HG02870 (cell line): ENCODE data around the gene NFIB.

Experiments
- ATAC-seq: cut with Tn5 transposase; IDR thresholded peaks from one replicate; pipeline ENCODE4 v1.9.1; 2021; ENCODE audit warnings: mild to moderate bottlenecking, moderate library complexity; ENCODE audit not compliant: unreplicated experiment

Gene NFIB

DNA sequence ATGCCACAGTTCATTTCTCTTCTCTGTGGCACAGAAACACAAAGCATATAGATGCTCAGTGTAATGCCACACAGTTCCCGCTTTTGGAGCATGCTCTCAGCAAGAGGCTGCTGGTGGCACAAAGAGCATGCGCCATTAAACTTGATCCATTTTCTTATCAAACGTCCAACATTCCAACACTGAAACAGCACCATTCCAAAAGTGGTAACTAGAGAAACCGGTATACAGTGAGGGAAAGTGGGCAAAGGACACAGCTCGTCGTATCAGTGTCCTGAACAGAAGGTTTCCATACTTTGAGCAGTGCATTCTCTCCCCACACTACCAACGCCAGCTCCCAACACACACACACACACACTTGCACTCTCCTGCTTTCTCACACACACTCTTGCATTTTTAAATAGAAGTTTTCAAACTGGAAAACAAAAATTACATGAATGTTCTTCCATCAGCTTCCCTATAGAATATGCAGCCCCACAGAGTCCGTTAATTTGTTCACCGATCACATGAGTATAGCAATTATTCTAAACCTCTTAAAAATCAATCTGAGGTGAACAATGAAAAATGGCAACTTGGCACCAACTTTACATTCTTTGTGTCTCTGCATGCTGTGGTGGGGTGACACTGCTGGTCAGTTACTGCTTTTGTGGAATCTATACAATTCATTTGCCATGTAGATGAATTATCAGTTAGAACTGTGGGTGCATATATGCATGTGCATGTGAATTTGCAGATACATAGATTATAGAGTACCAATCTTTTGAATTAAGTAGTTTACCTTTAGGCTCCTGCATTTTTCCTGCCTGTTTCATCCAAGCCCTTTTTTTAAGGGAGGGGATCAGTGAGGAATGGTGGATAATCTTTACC, 5.7 kb downstream of the NFIB start:
- no peak for ATAC-seq

DNA sequence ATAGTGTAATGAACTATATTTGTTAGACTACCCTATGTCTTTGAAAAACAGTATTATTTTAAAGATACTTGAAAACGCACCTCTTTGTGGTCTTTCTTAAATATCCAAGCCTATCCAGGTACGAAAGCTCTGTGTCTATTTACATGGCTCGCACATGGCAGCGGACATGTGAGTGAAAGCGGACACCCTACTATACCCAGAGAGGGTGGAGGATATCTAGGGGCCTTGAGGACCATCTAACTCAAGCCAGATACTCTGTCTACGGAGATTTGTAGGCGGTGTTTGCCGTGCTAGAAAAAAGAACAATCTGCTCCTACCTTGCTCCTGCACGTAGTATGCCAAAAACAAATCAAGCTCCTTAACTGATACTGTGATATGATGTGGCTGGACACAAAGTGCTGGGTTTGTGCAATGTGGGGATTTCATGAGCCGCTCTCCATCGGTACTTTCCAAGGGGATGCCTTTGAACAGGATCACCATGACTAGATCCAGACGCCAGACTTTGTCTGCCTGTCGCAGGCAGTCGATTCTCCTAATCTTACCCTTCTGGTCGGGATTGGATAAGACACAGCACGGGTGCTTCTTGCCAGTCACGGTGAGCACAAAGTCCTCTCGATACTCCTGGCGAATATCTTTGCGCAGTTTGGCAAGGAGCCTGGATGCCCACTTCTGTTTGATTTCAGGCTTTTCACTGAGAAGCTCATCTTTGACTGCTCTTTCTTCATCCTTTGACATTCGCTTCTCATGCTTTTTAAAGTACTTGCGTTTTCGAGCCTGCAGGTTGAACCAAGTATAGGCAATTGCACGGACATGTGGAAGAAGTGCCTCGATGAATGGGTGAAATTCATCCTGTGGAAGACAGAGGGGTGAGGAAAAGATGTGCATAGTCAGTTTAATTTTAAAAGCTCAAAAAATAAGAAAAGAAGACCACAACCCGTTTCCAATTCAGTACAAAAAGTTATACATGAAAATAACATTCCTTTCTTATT, 7.0 kb downstream of the NFIB start:
- no peak for ATAC-seq

- ATAC-seq: no peak
Measured at GRCh38 chr9:14306188-14306587, 7.8 kb downstream of the NFIB start.

DNA sequence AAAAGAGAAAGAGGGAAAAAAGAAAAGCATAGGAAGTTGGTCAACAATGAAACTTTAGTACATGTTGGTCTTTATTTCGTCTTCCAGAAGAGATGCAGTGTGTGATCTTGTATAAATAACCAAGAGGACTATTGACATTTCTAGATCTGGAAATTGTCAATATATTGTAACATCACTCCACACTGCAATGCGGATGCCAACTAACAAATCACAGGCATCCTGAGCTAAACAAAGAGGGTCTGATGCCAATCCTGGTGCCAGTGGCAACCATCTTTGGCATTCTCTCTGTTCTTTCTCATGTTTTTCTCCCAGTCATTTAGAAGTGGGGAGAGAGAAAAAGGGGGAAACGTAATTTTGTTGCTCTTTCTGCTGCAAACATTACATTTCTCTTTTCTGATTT, 9.7 kb downstream of the NFIB start:
- ATAC-seq: no peak

DNA sequence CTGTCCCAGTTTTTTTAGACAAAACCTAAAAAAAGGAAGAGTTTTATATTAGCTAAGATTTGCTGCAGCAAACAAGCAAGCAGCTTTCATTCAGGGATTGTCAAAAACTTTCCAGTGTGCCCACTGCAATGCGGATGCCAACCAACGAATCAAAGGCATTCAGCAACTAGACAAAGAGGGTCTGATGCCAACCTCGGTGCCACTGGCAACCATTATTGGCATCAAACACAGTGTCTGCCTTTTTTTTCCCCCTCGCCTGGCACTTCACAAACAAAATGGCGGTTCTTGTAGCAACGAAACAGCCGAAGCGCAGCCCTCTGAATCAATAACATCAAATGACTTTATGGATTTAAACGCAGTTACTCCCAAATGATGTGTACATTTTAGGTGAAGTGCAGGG, 10.4 kb downstream of the NFIB start:
- ATAC-seq: no peak

DNA sequence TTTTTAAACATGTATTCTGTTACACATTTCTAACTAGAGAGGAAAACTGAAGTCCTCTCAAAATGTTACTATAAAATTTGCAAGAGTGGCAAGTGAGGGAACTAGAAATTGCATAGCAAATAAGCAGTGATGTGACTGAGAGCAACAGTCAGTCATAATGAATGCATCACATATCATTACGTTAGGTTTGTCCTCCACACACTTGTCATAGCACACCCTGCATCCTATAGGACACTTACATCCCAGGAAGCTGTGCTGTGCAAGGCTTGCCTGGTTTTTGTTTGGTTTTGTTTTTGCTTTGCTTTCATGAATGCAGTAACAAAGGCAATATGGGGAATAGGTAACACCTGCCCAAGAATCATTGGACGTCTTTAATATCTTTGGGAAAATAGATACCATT, 10.8 kb downstream of the NFIB start:
- ATAC-seq: no peak

GRCh38 chr9:14302405-14302804, 11.5 kb downstream of the NFIB start:
- ATAC-seq: no peak

DNA sequence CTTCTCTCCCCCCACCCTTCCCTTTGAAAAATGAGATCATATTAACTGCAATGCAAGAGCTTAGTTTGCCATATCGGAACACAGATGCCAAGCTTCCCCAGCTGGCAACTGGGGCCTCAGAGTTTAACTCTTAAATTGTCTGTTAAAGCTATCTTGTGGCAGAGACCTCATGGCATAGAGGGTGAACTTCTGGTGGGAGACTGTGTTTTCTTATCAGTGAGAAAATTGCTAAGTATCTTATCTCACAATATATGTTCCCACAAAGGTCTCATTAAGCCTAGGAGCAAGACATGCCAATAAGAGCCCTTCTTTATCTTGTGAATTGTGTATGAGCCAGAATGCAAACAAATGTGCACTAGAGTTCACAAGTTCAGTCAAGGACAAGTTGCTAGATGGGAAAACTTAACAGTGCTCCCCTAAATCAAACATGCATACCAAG, 12.3 kb downstream of the NFIB start:
- no peak for ATAC-seq

DNA sequence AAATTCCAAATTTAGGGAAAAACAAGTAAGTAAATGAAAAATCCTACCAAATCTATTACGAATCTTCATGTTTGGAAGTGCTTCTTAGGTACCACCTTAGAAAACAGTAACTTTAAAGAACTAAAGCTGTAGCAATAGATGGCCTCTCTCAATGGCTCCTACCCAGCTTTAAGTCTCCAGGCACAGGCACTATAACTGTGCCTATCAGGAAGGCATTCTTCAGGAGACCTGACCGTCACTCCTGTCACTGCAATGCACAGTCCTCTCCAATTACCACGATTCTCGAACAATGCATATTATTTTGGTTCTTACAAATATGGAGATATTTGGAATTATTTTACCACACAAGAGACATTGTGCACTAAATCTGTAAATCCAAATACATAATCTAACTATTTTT, 12.9 kb downstream of the NFIB start:
- no peak for ATAC-seq

- no peak for ATAC-seq
Measured at GRCh38 chr9:14300588-14300987, 13.4 kb downstream of the NFIB start.

DNA sequence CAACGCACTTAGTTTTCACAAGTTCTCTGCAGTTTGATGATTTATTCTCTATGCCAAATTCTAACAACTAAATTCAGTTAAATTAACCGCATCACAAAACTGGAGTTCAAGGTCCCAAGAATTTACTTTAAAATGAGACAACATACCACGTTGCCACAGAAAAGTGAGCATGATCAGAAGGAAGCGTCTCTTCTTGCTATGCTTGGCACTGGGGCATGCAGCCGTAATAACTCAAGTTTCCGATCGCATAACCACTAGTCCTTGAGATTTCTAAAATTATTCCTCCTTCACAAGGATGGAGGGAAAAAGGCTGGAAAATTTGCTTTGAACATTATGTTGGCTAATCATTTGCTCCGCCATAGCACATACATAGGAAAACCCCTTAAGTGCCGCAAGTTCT, 13.9 kb downstream of the NFIB start:
- no peak for ATAC-seq

GRCh38 chr9:14298601-14299022, 15.3 kb downstream of the NFIB start:
- ATAC-seq: no peak

DNA sequence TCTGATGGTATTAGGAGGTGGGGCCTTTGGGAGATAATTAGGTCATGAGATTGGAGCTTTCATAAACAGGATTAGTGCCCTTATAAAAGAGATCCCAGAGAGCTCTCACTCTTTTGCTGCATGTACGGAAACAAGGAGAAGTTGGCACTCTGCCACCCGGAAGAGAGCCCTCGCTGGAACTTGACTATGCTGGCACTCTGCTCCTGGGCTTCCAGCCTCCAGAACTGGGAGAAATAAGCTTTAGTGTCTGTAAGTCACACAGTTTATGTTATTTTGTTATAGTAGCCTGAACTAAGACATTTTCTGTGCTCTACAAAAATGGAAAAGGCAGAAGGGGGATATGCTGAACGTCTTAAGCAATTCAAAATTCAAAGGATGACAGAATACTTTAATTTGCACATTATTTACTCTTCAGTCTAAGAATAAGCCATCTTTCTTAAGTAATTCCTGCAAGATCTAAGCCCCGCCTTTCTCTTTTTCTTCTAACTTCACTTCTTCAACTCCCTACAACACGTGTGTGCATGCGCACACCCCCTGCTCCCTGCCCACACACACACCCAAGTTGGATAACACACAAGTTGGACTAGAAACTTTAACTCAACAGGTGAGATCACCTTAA, 17.3 kb downstream of the NFIB start:
- ATAC-seq: no peak

DNA sequence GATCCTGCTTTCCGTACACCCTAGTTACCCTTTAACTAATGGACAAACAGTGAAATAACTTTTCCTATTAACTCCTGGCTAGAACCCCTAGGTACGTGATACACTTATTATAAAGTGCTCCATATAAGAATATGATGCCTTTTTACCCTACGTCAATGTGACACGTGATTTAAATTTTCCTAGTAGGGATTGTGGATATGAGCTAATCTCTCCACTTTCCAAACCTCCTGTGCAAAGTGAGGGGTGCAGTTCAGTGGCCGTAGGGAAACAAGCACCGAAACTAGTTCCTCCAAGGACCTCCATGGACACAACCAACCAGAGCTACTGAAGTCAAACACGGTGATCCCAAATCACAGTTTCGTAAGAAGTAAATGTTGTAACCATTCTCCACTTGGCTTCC, 19.3 kb downstream of the NFIB start:
- no peak for ATAC-seq

DNA sequence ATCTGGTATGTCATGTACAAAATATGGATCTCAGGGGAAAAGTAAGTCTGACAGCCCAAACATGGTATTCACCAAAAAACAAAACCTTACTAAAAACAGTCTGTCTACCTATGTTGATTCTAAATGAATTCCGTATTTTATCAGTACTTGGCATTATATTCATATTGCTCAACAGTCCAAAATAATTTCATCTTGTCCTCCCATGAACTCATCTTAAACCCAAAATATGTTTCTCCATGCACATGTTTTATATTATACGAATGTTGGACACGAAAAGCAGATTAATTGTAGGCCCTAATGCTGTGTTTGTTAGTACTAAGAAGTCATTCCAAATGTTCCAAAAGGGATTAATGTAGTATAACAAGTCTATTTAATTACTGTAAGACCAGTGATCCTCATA, 20.1 kb downstream of the NFIB start:
- ATAC-seq: no peak

DNA sequence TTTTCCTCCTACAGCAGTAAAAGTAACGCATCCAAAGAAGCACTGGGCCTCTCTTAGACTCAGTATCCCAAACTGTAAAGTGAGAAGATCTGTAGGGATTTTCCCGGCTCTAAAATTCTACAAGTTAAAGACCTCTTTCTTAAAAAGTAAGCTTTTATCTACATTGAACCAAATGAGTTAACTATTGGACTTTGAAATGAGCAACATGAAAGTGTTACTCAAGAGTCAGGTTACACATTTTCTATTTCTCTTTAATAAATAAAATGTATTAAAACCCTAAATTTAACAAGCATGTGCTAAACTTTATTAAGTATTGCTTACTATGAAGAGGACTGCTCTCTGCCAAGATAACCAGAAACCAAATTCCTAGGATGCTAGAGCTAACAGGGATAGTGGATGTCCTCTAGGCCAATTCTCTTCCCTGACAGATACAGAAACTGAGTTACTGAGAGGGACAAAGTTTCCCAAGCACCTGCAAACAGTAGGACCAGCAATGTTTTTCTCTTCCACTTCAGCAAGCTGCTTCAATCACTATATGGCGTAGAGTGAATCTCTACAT, 21.7 kb downstream of the NFIB start:
- no peak for ATAC-seq

GRCh38 chr9:14289916-14290315, 24.0 kb downstream of the NFIB start:
- no peak for ATAC-seq

GRCh38 chr9:14288433-14288832, 25.5 kb downstream of the NFIB start:
- no peak for ATAC-seq

DNA sequence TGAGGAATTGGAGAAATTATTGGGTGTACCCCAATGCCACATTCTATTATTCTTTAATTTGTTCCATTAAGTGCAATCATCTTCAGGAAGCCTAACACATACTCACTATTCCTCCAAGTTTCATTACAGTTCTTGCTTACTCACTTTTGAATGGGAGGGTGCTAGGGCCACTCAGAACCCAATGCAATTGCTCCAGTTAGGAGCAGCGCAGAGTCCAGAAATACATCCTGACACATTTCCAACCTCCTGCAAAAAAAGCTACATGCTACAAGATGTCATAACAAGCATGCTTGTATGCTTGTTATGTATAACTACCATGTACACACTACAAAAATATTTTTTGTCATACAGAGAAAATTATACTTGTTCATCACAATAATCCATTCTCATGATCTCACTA, 27.8 kb downstream of the NFIB start:
- no peak for ATAC-seq

GRCh38 chr9:14283276-14283675, 30.7 kb downstream of the NFIB start:
- no peak for ATAC-seq

- ATAC-seq: no peak
Measured at GRCh38 chr9:14281876-14282275, 32.1 kb downstream of the NFIB start.
